ENCODE data around the gene KRTAP20-1. TPM values are rescaled to one million over a fixed set of nuclear protein-coding genes. Genes with fewer than 3 reads are reported as not detected.

KRTAP20-1 gene
- total RNA-seq, 4 donors from 2014 or later: not detected

- TF ChIP-seq, protein P1, sequence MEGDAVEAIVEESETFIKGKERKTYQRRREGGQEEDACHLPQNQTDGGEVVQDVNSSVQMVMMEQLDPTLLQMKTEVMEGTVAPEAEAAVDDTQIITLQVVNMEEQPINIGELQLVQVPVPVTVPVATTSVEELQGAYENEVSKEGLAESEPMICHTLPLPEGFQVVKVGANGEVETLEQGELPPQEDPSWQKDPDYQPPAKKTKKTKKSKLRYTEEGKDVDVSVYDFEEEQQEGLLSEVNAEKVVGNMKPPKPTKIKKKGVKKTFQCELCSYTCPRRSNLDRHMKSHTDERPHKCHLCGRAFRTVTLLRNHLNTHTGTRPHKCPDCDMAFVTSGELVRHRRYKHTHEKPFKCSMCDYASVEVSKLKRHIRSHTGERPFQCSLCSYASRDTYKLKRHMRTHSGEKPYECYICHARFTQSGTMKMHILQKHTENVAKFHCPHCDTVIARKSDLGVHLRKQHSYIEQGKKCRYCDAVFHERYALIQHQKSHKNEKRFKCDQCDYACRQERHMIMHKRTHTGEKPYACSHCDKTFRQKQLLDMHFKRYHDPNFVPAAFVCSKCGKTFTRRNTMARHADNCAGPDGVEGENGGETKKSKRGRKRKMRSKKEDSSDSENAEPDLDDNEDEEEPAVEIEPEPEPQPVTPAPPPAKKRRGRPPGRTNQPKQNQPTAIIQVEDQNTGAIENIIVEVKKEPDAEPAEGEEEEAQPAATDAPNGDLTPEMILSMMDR (IDR thresholded peaks at IDR 0.05; ENCODE audit: low read depth): no peak
Observed at GRCh38 chr21:30592140-30592539, 24.1 kb upstream of the KRTAP20-1 start, which contains the start of gene KRTAP6-3. Gene KRTAP6-3 (plus strand): TSS chr21:30592440. CDS start chr21:30592446, 6 bp downstream.

GRCh38 chr21:30598802-30599201 is 17.4 kb upstream of the KRTAP20-1 start, which contains the start of gene KRTAP6-2:
Gene KRTAP6-2 (minus strand): TSS chr21:30598902. CDS start chr21:30598874, 28 bp downstream.
- TF ChIP-seq, protein P1 (IDR thresholded peaks at IDR 0.05; ENCODE audit: low read depth): no peak

GRCh38 chr21:30600787-30601186 is 15.4 kb upstream of the KRTAP20-1 start, which contains the start of gene KRTAP22-1:
Gene KRTAP22-1 (plus strand): TSS chr21:30601087.
- TF ChIP-seq, protein P1 (IDR thresholded peaks at IDR 0.05; ENCODE audit: low read depth): no peak

GRCh38 chr21:30605968-30606367 is 10.3 kb upstream of the KRTAP20-1 start:
- TF ChIP-seq, protein P1 (IDR thresholded peaks at IDR 0.05; ENCODE audit: low read depth): no peak

DNA sequence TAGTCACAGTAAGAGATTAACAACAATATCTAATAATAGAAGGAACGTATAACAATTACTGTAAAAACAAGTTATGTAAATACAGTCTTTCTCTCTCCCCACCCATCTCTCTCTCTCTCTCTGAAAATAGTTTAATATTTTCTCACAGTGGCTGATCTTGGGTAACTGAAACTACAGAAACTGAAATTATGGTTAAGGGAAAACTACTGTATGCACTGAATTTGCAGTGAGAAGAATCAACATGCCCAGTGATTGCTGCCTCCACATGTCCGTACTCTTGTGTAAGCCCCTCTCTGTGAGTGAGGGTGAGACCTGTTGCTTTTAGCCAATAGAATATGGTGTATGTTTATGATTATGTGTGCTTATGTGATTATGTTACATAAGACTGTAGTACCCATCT is 4.1 kb upstream of the KRTAP20-1 start:
- TF ChIP-seq, protein P1 (IDR thresholded peaks at IDR 0.05; ENCODE audit: low read depth): no peak

- TF ChIP-seq, protein P1 (IDR thresholded peaks at IDR 0.05; ENCODE audit: low read depth): no peak
Observed at GRCh38 chr21:30613836-30614235, 2.4 kb upstream of the KRTAP20-1 start, which contains the start of gene KRTAP6-1. Gene KRTAP6-1 (minus strand): TSS chr21:30613930. CDS start chr21:30613904, 26 bp downstream.

DNA sequence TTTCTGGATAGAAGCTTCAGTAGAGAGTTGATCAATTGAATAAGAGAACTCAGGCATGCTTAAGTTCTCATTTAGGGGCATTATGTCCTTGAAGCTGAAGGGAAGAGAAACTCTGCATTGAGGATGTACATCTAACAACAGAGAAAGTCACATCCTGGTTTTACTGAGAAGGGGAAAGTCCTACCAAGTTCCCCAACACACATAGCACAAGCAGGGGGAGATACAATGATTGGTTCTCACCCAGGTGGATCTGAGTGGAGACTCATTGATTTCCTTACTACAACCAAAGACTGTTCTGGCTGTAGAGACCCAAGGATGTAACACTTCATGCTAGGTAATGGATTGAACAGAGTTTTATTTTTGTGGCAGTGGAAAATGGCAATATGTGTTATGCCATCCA is 1.0 kb upstream of the KRTAP20-1 start:
- TF ChIP-seq, protein P1 (IDR thresholded peaks at IDR 0.05; ENCODE audit: low read depth): no peak

Measured in subcutaneous adipose tissue (tissue), 4 donors.